GM19238 (cell line): ENCODE measurements around the gene FAU.
A peak's percentile ranks its signal among the peaks of the same experiment; 100 is the strongest.

Experiments
- DNase-seq: peaks from one replicate; pipeline ENCODE4 v3.0.0; 2011; ENCODE audit warnings: low spot score; ENCODE audit not compliant: insufficient read length

Gene FAU

GRCh38 chr11:65083134-65083833, 38.6 kb downstream of the FAU start:
- DNase-seq, result no peak

- DNase-seq, result no peak
Measured at GRCh38 chr11:65078786-65079342, 43.1 kb downstream of the FAU start.

- DNase-seq, result peak; percentile 57
Measured at GRCh38 chr11:65078151-65078550, 43.8 kb downstream of the FAU start.

- DNase-seq, result no peak
Measured at GRCh38 chr11:65077451-65077850, 44.5 kb downstream of the FAU start.

GRCh38 chr11:65072631-65072966, 49.3 kb downstream of the FAU start:
- DNase-seq, result no peak

GRCh38 chr11:65071907-65072630, 49.9 kb downstream of the FAU start:
- DNase-seq, result no peak
